Breast epithelium (tissue), 3 donors: ENCODE results near the gene NDUFC2.

ENCODE experiments used
- CTCF ChIP-seq, 3 donors: fragments of 450-650 bp; IDR thresholded peaks; one replicate each; pipeline ENCODE4 v1.5.1; 2016 to 2017; ENCODE audit warnings: antibody characterized with exemption in 3 of 3, mild to moderate bottlenecking in 3 of 3, moderate library complexity in 3 of 3
- POLR2AphosphoS5 ChIP-seq, 3 donors: sonication (generic); formaldehyde crosslinking; IDR thresholded peaks; one replicate each; pipeline ENCODE4 v1.6.1; 2017; ENCODE audit warnings: antibody characterized with exemption in 3 of 3

- no peak for TF ChIP-seq POLR2AphosphoS5 (IDR thresholded peaks at IDR 0.05)
- no peak for TF ChIP-seq CTCF (IDR thresholded peaks at IDR 0.05)
Measured at GRCh38 chr11:78031629-78032028, 48.0 kb downstream of the NDUFC2 start.
